ENCODE measurements around the gene COMMD1. TPM values are rescaled to one million over a fixed set of nuclear protein-coding genes. Genes with fewer than 3 reads are reported as not detected.

COMMD1 gene
- total and polyA plus RNA-seq, 7 donors: 33.6 to 67.3 (median 49.1) TPM

DNA sequence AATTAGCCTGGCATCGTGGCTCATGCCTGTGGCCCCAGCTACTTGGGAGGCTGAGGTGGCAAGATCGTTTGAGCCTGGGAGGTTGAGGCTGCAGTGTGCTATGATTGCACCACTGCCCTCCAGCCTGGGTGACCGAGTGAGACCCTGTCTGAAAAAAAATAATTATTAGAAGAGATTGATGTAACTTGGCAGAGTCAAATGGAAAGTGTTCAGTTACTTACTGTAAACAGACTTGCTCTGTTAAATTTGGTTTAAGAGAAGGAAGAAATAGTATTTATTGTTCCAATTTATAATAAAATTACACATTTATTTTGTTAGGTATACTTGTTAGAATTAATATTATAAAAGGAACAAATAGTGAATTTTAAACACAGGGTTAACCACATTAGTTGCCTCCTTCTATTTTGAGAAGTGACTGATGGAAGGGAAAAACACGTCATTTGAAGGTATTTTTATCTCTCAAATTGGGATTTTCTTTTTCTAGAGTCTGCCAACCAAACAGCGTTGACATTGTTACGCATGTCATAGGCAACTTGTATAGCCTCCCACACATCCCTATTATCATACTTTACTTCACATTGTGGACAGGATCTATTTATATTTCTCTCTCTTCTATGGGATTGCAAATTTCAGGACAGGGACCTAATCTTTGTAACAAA, 171.6 kb downstream of the COMMD1 start:
- WGBS, 3 donors: 46 to 61% (median 60%) methylated on average over 6 of the region's 6 CpGs
- Histone ChIP-seq H3K9me3 (peaks cover 7% of the 10 kb centered on the region), H3K36me3 (ENCODE audit: insufficient read depth in 1 of 2, low read depth in 1 of 2) (no peaks in the 10 kb centered on the region), H3K27me3 (ENCODE audit: insufficient read depth in 3 of 3, low read length in 2 of 3) (no peaks in the 10 kb centered on the region), H3K4me3 (no peak overlapping the region), H3K27ac (no peak overlapping the region), H3K4me1 (no peaks in the 10 kb centered on the region)
- DNase-seq (no peak), ATAC-seq (no peak)
- TF ChIP-seq, protein P1, sequence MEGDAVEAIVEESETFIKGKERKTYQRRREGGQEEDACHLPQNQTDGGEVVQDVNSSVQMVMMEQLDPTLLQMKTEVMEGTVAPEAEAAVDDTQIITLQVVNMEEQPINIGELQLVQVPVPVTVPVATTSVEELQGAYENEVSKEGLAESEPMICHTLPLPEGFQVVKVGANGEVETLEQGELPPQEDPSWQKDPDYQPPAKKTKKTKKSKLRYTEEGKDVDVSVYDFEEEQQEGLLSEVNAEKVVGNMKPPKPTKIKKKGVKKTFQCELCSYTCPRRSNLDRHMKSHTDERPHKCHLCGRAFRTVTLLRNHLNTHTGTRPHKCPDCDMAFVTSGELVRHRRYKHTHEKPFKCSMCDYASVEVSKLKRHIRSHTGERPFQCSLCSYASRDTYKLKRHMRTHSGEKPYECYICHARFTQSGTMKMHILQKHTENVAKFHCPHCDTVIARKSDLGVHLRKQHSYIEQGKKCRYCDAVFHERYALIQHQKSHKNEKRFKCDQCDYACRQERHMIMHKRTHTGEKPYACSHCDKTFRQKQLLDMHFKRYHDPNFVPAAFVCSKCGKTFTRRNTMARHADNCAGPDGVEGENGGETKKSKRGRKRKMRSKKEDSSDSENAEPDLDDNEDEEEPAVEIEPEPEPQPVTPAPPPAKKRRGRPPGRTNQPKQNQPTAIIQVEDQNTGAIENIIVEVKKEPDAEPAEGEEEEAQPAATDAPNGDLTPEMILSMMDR (IDR thresholded peaks at IDR 0.05): no peak
- intact Hi-C loops (cut with DNase I): no loop called here

DNA sequence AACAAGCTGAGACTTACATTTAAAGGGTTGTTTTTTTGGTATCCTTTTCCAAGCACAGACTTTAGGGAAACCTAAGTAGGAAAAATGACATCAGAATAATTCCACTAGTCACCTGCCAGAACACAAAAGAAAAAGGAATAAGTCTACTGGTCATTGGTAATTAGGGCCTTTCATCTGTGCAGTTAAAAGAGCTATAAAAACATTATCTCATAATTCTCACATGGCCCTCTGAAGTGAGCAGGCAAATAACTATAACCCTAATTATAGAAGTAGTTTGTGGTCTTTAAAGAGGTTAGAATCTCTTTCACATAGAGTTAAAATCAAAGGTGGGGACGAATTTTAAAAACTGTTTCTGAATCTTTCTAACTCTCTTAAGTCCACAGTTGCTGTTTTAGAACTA, 179.3 kb downstream of the COMMD1 start:
- no peak for ATAC-seq
- WGBS, 3 donors: 87 to 97% (median 93%) methylated on average over 1 of the region's 1 CpG
- no peaks in the 10 kb centered on the region for H3K4me1 ChIP-seq

DNA sequence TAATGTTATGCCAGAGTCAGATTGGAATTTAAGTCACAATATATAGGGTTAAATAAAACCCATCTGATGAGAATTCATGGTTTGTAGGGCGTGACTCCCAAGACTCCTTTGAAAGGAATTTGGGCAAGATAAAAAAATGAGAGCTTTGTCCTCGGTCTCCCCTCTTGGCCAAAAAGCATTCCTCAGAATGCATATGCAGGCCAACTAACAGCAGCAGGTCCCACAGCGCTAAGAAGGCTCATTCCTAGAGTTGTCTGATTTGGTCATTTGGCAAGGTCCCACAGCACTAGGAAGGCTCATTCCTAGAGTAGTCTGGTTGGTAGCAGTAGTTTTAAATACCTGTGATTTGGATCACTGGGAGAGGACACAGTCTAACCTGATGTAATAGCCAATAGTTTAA, 184.2 kb downstream of the COMMD1 start:
- TF ChIP-seq, protein P1 (IDR thresholded peaks at IDR 0.05): no peak
- H3K9me3 ChIP-seq: no peaks in the 10 kb centered on the region
- H3K27ac ChIP-seq: no peak overlapping the region
- no peak for ATAC-seq
- H3K4me1 ChIP-seq: no peaks in the 10 kb centered on the region
- H3K4me3 ChIP-seq: no peak overlapping the region
- WGBS, 3 donors: 78 to 89% (median 82%) methylated on average over 3 of the region's 3 CpGs
- no peaks in the 10 kb centered on the region for H3K27me3 ChIP-seq (ENCODE audit: insufficient read depth in 3 of 3, low read length in 2 of 3)
- intact Hi-C loops (cut with DNase I): no loop called here
- no peaks in the 10 kb centered on the region for H3K36me3 ChIP-seq (ENCODE audit: insufficient read depth in 1 of 2, low read depth in 1 of 2)
- DNase-seq: no peak

More for the DNA sequence above, 179.3 kb downstream of the COMMD1 start:
- TF ChIP-seq, protein P1 (IDR thresholded peaks at IDR 0.05): no peak
- H3K4me3 ChIP-seq: no peak overlapping the region
- intact Hi-C loops (cut with DNase I): no loop called here
- H3K27ac ChIP-seq: no peak overlapping the region
- H3K9me3 ChIP-seq: no peaks in the 10 kb centered on the region
- no peak for DNase-seq
- no peaks in the 10 kb centered on the region for H3K27me3 ChIP-seq (ENCODE audit: insufficient read depth in 3 of 3, low read length in 2 of 3)
- H3K36me3 ChIP-seq (ENCODE audit: insufficient read depth in 1 of 2, low read depth in 1 of 2): no peaks in the 10 kb centered on the region

DNA sequence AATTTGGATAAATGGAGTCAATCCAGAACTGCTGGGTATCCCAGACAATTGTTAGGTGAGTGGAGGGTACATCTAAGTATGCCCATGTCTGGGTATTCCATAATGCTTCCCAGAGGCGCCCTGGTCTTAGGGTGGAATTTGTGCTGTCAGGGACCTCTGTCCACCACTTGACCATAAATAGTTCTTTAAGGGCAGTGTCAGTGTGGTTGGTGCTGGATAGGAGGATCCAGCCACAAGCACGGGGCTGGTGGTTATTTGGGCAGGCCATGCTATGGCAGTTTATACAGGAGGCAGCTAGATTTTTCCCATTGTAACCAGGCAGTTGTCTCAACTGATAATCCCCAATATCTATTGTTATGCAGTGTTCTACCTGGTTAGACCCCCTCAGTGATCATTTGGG, 186.0 kb downstream of the COMMD1 start:
- whole genome bisulfite sequencing, 3 donors: 95 to 100% (median 97%) methylated on average over 2 of the region's 2 CpGs
- Histone ChIP-seq H3K4me1 (peaks cover 3% of the 10 kb centered on the region), H3K36me3 (ENCODE audit: insufficient read depth in 1 of 2, low read depth in 1 of 2) (no peaks in the 10 kb centered on the region), H3K27me3 (ENCODE audit: insufficient read depth in 3 of 3, low read length in 2 of 3) (no peaks in the 10 kb centered on the region), H3K27ac (no peak overlapping the region), H3K9me3 (no peaks in the 10 kb centered on the region), H3K4me3 (no peak overlapping the region)
- no peak for DNase-seq
- ATAC-seq: no peak
- TF ChIP-seq, protein P1 (IDR thresholded peaks at IDR 0.05): no peak
- intact Hi-C loops (cut with DNase I): no loop called here

DNA sequence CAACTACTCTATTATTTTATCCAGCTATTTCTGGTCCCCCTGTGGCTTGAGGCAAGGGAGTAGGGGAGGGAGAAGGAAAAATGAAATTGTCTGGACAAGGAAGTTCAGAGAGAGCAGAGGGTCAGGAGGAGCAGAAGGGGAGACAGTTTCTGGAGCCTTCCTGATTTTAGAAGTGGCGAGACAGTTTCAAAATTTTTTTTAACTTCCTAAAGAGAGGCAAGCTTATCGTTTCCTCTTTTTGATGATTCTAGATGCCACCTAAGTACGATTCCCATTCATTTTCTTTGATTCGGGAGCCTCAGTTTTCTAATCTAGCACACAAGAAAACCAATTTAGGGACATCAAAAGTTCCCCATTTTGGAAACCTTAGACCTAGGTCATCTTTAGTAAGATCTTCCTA, 193.6 kb downstream of the COMMD1 start:
- H3K36me3 ChIP-seq (ENCODE audit: insufficient read depth in 1 of 2, low read depth in 1 of 2): no peaks in the 10 kb centered on the region
- 87 to 91% (median 91%) methylated on average over 4 of the region's 4 CpGs for WGBS, 3 donors
- no peak for ATAC-seq
- H3K27ac ChIP-seq: no peak overlapping the region
- H3K4me1 ChIP-seq: peaks cover 3% of the 10 kb centered on the region
- TF ChIP-seq, protein P1 (IDR thresholded peaks at IDR 0.05): no peak
- no peak overlapping the region for H3K4me3 ChIP-seq
- no peak for DNase-seq
- H3K27me3 ChIP-seq (ENCODE audit: insufficient read depth in 3 of 3, low read length in 2 of 3): no peaks in the 10 kb centered on the region
- H3K9me3 ChIP-seq: no peaks in the 10 kb centered on the region
- intact Hi-C loops (cut with DNase I): no loop called here

All from psoas muscle (tissue), 8 donors.